T47D (cell line): ENCODE results near the gene UFC1.

Experiments used
- DNase-seq, 2 experiments: peaks; one replicate each; pipeline versions ENCODE4 v3.0.0 to v3.0.0-alpha.2; 2011 to 2012; ENCODE audit warnings: low read depth in 1 of 2, low spot score in 1 of 2
- JUND ChIP-seq: IDR thresholded peaks from 2 replicates; pipeline ENCODE4 v1.6.1; 2012; ENCODE audit warnings: low read depth
- in situ Hi-C: cut with HindIII; loops from 2 replicates; pipeline ENCODE4 v1.10.0; 2016; ENCODE audit warnings: low sequenced_read_pairs, low pct_unique_long_range_greater_than_20kb

UFC1 gene

DNA sequence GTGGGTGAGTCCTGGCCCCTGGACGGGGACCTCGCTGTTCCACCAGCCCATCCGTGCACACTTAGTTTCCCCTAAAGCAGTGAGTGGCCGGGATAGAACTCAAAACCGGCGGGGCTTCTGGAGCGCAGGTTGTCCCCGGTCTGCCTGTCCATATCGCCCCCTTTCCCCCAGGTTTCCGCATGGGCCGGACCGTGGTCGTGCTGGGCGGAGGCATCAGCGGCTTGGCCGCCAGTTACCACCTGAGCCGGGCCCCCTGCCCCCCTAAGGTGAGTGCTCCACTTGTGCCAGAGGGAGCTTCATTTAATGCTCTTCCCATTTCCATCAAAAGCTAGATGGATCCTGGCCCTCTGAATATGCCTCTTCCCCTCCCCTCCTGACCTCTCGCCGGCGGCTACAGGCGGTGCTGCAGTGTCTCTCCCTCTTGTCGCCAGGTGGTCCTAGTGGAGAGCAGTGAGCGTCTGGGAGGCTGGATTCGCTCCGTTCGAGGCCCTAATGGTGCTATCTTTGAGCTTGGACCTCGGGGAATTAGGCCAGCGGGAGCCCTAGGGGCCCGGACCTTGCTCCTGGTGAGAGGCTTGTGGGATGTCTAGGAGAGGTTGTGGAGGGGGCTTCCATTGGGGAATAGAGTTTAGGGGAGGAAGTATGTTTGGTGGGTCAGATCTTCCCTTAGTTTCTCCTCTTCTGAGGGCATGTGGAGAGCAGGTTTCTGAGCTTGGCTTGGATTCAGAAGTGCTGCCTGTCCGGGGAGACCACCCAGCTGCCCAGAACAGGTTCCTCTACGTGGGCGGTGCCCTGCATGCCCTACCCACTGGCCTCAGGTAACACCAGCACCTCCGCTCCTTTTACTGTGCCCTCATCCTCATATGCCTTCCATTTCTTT is 13.1 kb downstream of the UFC1 start:
- no peak for TF ChIP-seq JUND
- no peak for DNase-seq
- in situ Hi-C loops, result no loop called here

DNA sequence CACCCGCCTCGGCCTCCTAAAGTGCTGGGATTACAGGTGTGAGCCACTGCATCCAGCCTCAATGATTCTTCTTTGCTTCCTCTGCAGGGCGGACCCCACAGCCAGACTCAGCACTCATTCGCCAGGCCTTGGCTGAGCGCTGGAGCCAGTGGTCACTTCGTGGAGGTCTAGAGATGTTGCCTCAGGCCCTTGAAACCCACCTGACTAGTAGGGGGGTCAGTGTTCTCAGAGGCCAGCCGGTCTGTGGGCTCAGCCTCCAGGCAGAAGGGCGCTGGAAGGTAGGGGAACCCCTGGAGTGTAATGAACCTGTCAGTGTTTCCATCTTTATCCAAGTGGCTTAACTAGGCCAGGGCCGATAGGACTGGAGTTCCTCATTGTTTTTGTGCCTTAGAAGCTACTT is 15.1 kb downstream of the UFC1 start:
- in situ Hi-C loops, result no loop called here
- no peak for TF ChIP-seq JUND
- no peak for DNase-seq

DNA sequence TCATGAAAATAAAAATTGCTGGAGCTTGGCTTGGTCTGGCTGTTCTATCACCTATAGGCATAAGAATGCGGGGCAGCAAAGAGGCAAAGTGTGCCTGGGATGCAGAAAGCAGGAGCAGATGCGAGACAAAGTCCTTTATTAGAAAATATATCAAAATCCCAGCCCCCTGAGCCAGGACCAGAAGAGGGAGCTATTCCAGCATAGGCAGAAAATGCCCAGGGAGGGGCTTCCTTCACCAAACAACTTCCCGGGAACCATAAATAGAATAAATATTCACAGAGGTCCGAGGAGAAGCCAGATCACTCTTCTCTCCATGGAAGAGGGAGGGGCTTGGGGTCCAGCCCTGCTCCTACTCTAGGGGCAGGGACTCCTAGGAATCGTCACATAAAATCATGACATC is 17.4 kb downstream of the UFC1 start:
- in situ Hi-C loops, result no loop called here
- DNase-seq, result no peak
- no peak for TF ChIP-seq JUND

DNA sequence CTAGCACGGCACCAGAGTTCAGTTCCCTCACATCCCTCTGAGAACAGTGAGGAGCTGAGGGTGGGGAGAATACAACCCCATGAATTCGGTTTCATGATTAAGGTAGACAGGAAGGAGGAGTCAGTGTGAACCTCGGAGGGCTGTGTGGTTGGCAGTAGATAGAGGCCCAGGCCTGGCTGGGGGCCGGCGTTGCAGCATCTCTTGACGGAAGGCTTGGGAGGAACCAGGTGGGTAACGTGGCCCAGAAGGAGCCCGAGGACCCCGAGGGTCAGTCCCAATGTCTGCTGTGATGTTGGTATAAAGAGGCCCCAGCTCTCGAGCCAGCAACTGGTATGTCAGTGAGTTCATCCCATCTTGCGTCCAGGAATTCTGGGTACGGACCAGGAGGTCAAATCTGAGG is 17.9 kb downstream of the UFC1 start:
- DNase-seq, result no peak
- in situ Hi-C loops, result no loop called here
- TF ChIP-seq JUND, result no peak

DNA sequence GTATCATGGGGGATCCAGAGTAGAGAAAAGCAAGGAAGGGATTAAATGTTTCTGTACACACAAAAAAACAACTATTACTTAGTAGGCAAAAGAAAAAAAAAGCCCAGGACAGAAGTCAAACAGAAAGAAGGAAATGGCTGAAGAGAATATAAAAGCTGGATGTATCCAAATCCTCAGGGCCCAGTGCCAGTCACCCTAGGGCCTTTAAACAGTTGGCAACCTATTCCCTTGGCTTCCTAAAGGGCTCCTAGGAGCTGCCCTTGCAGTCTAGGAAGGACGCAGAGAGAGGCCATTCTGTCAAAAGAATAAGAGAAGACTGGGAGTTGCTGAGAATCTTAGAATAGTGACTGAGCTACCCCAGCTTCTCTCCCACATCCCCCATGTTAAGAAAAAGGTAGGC is 18.6 kb downstream of the UFC1 start:
- DNase-seq, result peak in 1 of 2 experiments; percentile 45
- in situ Hi-C loops, result no loop called here
- no peak for TF ChIP-seq JUND

DNA sequence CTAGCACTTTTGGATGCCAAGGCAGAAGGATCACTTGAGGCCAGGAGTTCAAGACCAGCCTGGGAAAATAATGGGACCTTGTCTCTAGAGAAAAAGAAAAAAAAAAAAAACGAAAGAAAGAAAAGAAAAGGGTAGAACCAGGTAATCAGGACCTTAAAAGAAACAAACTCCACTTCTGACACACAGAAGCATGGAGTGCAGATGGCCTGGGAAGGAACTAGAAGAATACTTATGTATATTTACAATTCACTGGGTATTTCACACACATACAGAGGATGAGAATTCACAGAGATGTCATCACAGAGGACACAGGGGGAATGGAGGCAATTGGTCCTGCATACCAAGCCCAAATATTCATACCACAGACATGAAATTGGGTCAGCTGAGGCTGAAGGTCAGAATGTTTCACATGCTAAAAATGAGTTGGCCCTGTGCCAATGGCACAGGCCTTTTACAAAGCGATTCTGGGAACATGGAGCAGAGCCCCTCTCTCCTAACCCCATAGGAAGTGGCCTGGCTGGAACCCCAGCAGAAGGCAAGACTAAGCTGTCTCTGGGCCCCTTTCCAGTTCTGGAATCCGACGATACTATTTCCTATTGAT is 19.1 kb downstream of the UFC1 start:
- no peak for TF ChIP-seq JUND
- in situ Hi-C loops, result no loop called here
- DNase-seq, result no peak

DNA sequence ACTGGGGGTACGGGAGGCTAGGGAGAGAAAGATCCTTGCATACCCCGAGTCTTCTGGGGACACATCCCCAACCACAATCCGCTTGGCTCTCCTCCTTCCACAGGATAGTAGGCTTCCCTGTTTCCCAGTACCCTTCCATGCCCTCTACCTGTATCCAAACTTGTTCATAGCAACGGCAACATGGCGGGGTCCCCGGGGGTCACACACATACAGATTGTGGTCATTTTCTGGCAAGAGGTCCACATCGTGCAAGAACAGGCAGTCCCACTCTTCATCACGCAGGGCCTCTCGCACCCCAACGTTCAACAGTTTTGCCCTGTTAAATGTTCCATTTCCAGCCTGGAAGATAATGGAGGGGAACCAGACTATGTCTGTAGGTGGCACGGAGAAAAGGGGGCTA is 19.9 kb downstream of the UFC1 start:
- TF ChIP-seq JUND, result no peak
- no peak for DNase-seq
- in situ Hi-C loops, result no loop called here

DNA sequence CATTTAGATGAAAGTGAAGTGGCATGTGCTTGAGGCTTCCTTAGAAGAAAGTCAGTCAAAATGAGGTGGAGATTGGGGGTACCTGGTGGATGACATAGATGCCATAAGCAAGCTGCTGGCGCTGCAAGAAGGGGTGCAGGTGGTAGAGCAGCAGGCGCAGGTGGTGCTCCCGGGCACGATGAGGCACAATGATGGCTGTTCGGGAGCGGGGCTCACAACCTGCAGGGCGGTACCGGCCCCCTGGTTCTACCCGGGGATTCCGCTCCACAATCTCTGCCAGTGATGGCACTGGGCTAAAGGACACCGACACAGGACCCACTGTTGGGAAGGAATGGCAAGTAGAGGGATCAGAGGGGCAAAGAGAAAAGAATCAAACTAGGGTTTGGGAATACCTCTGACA is 21.1 kb downstream of the UFC1 start:
- in situ Hi-C loops, result no loop called here
- TF ChIP-seq JUND, result no peak
- no peak for DNase-seq

DNA sequence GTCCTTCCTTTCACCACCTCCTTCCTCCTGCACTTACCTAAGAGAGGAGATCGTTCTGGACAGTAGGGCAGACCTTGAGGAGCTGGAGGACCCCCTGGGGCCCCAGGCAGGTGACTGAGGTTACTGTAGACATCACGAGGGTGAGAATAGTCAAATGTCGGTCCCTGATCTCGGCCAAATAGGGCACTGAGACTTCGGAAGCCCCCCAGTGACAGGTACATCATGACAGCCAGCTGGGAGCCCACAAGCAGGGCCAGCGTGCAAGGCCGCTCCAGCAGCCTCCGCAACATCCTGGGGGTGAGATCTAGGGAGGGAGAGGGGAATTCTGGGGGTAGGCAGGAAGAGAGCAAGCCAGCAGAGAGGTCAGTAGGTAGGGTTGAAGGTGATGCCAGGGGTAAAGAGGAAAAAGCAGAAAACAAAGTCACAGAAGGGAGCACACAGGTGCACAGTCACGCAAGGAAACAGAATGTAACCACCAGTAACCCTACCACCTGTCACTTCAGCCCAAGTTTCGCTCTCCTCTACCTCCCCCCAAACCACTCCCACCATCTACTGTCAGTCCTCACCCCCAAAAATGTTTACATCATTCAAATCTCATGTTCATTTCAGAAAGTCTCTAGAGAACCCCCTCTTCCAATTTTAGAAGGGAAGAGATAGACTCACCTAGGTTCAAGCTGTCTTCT is 22.1 kb downstream of the UFC1 start:
- no peak for TF ChIP-seq JUND
- DNase-seq, result no peak
- in situ Hi-C loops, result no loop called here

DNA sequence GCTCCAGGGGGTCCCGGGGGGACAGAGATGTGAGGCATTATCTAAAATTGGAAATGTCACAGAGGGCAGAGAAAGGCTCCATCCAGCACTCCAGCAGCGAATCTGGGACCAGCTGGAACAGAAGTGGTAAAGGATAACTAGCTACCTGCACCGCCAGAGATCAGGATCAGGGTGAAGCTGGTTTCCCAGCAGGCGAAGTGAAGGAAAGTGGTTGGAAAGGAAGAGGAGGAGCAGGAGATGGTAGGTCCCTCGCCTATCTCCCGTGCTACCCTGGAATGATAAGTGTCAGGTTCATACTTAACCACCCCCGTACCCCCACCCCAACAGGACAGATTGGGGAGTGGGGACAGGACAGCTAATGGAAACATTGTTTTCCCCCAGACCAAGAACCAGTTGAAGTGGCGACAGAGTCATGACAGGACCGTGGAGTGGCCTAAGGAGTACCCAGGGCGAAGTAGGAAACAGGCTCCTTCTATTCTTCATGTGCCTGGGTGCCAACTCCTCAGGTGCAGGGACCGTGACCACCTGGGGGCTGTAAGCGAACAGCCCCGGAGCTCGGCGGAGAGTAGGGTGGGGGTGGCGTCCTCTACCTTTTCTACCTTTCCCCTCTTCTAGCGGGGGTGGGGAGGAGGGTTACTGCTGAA is 22.8 kb downstream of the UFC1 start:
- in situ Hi-C loops, result no loop called here

DNA sequence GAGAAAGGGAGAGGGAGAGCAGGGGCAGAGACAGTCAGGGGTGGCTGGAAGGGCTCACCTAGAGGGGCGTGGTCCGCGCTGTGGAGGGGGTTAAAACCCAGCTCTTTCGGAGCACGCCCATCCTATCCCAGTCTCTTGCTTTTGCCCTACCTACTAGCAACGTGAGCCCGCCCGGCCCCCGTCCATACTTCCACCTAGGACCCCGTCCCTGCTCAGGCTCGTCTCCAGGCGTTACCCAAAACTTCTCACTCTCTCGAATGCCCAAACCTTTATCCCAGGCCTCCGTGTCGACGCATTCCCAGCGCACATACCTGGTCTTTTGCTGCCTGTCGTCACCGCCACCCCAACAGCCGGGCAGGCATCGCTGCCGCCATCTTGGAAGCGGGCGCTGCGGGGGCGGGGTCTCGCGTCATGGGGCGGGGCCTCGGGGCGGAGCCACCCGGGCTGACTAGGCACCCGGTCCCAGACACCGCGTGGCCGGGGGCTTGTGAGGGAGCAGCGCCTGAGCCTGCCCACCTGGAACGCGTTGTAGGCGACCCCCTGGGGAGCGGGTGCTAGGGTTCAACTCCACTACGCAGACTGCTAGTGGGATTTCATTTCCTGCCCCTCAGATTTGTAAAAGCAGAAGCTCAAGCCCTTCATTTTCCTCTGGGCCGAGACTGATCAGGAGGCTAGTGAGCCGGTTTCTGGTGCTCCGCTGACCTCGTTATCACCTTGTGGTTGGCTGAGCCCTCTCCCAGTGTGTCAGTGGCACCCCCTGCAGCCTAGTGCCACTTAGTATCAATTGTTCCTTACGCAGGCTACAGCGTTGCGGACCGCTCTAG is 23.5 kb downstream of the UFC1 start, which contains the start of gene B4GALT3:
B4GALT3 (minus strand) TSS at position 396 of the 824 bp plus-strand sequence. CDS start 1,447 bp downstream, outside the sequence.
- TF ChIP-seq JUND, result no peak
- peak; percentile 83 to 90 for DNase-seq
- in situ Hi-C loops, result no loop called here

More for the DNA sequence above, 22.8 kb downstream of the UFC1 start:
- no peak for DNase-seq
- TF ChIP-seq JUND, result no peak

DNA sequence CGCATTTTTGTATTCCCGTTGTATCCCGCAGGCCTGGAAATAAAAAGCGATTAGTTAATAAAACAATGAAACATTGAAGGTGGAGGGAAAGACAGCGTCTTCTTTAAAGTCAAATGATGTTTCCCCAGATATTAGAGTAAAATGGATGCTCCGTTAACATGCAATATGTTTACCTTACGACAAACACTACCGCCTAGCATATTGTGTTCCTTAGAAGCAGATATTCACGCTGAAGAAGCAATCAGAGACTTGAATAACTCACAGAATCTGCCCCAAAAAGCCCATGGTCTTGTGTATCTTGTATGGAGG is 24.1 kb downstream of the UFC1 start:
- in situ Hi-C loops, result no loop called here
- no peak for DNase-seq
- no peak for TF ChIP-seq JUND
